GM12878 (cell line): Measurements from ENCODE around the gene CD68. TPM values are rescaled to one million over a fixed set of nuclear protein-coding genes. Genes with fewer than 3 reads are reported as not detected.

Source experiments
- ATAC-seq: fragments of 200-7000 bp; cut with Tn5 transposase; 3 replicates; pipeline ENCODE4 v1.9.1; 2020; ENCODE audit warnings: mild to moderate bottlenecking, moderate library complexity
- BruUV-seq: library from RNA; stranded (reverse); fragments of 400-500 nt; replicated peaks from 2 replicates; lab custom pipeline; 2021; lab: Mats Ljungman, UMichigan
- CTCF ChIA-PET: fragments of 300-600 bp; sonication (Branson Sonifier 250); formaldehyde crosslinking; extraction: SDS; loops from one replicate; lab custom pipeline; 2021; ENCODE audit warnings: inconsistent platforms; lab: Yijun Ruan, JAX
- POLR2A ChIA-PET: fragments of 350-600 bp; formaldehyde crosslinking; extraction: SDS; loops from one replicate; lab custom pipeline; 2021; ENCODE audit warnings: inconsistent platforms; lab: Charles Lee
- RAD21 ChIA-PET: fragments of 300-600 bp; sonication (Branson Sonifier 250); formaldehyde crosslinking; loops from one replicate; lab custom pipeline; 2023; ENCODE audit warnings: antibody characterized with exemption; ENCODE audit not compliant: unreplicated experiment; lab: Charles Lee
- SMC1A ChIA-PET: fragments of 300-600 bp; sonication (Branson Sonifier 250); formaldehyde crosslinking; loops from one replicate; lab custom pipeline; 2023; ENCODE audit not compliant: unreplicated experiment, uncharacterized antibody; lab: Charles Lee
- DNase-seq: peaks from one replicate; pipeline ENCODE4 v3.0.0-alpha.2; 2011; ENCODE audit warnings: low read depth, low spot score
- FAIRE-seq: peaks from 3 replicates; lab custom pipeline; 2011; peaks lifted over from hg19 to GRCh38; lab: Jason Lieb, UNC
- H2AFZ ChIP-seq: 2 replicates; pipeline ENCODE4 v1.6.0; 2011; ENCODE audit warnings: low read depth, low read length, control low read depth; ENCODE audit not compliant: control insufficient read depth
- H3K27ac ChIP-seq: 2 replicates; pipeline ENCODE4 v1.5.1; 2011; ENCODE audit warnings: control low read depth; ENCODE audit not compliant: control insufficient read depth, insufficient read depth
- H3K27me3 ChIP-seq, 2 experiments: replicated peaks in 1 of 2; 2 replicates each; pipeline versions ENCODE4 v1.6.0 to v1.6.1; 2011; ENCODE audit warnings: low read length in 1 of 2; ENCODE audit not compliant: control insufficient read depth in 2 of 2, insufficient read depth in 2 of 2
- H3K36me3 ChIP-seq, 2 experiments: 2 replicates each; pipeline ENCODE4 v1.5.1; 2011; ENCODE audit warnings: low read length in 1 of 2; ENCODE audit not compliant: control insufficient read depth in 2 of 2, insufficient read depth in 2 of 2
- H3K4me1 ChIP-seq: 2 replicates; pipeline ENCODE4 v1.6.1; 2011; ENCODE audit warnings: mild to moderate bottlenecking, low read length, moderate library complexity, mixed read lengths; ENCODE audit not compliant: control insufficient read depth, insufficient read depth
- H3K4me2 ChIP-seq: 2 replicates; pipeline ENCODE4 v1.6.0; 2011; ENCODE audit warnings: control low read depth; ENCODE audit not compliant: control insufficient read depth, insufficient read depth
- H3K4me3 ChIP-seq: fragments of 200-600 bp; sonication (generic); 2 replicates; pipeline ENCODE4 v1.5.1; 2016
- H3K79me2 ChIP-seq: 2 replicates; pipeline ENCODE4 v1.6.0; 2011; ENCODE audit warnings: low read length; ENCODE audit not compliant: control insufficient read depth, insufficient read depth
- H3K9ac ChIP-seq: 2 replicates; pipeline ENCODE4 v1.8.0; 2011; ENCODE audit warnings: low read length, control low read depth, mixed read lengths; ENCODE audit not compliant: control insufficient read depth, insufficient read depth
- H3K9me3 ChIP-seq: replicated peaks from 3 replicates; pipeline ENCODE4 v1.5.1; 2011; ENCODE audit warnings: mild to moderate bottlenecking, low read length; ENCODE audit not compliant: control insufficient read depth, insufficient read depth
- H4K20me1 ChIP-seq: 2 replicates; pipeline ENCODE4 v1.6.0; 2011; ENCODE audit not compliant: control insufficient read depth, insufficient read depth
- CBX5 ChIP-seq: sonication (generic); IDR thresholded peaks from 2 replicates; pipeline ENCODE4 v1.6.1; 2016; ENCODE audit warnings: low read depth, moderate library complexity, mild to moderate bottlenecking, inconsistent platforms
- CUX1 ChIP-seq: IDR thresholded peaks from 2 replicates; pipeline ENCODE4 v1.6.1; 2012; ENCODE audit warnings: improper control_type of control experiment, low read depth, low read length; ENCODE audit not compliant: insufficient replicate concordance
- FOXM1 ChIP-seq: IDR thresholded peaks from 2 replicates; pipeline ENCODE4 v1.6.1; 2012; ENCODE audit warnings: low read depth, mild to moderate bottlenecking, inconsistent platforms, low read length, moderate library complexity
- JUND ChIP-seq: IDR thresholded peaks from 2 replicates; pipeline ENCODE4 v1.6.1; 2012; ENCODE audit warnings: low read depth, mild to moderate bottlenecking, low read length, improper control_type of control experiment, moderate library complexity
- MLLT1 ChIP-seq: fragments of 450-650 bp; IDR thresholded peaks from 2 replicates; pipeline ENCODE4 v1.6.1; 2016; ENCODE audit warnings: mild to moderate bottlenecking
- POLR2A ChIP-seq: IDR thresholded peaks from 2 replicates; pipeline ENCODE4 v1.6.1; 2011; ENCODE audit warnings: low read depth, mild to moderate bottlenecking, low read length
- POLR2AphosphoS5 ChIP-seq: IDR thresholded peaks from 2 replicates; pipeline ENCODE4 v1.6.1; 2011; ENCODE audit warnings: mild to moderate bottlenecking, low read length, inconsistent platforms
- SP1 ChIP-seq: IDR thresholded peaks from one replicate; pipeline ENCODE4 v1.6.1; 2011; ENCODE audit warnings: low read depth, low read length
- WRNIP1 ChIP-seq: IDR thresholded peaks from 2 replicates; pipeline ENCODE4 v1.6.1; 2011; ENCODE audit warnings: low read depth, low read length, improper control_type of control experiment, borderline replicate concordance
- WGBS: methylation state at CpG from one replicate; pipeline ENCODE4 v1.1.6; 2016; ENCODE audit warnings: low lambda C conversion rate; ENCODE audit not compliant: insufficient replicate concordance, insufficient coverage; ENCODE audit errors: missing lambda C conversion rate; 5-methylcytosine and 5-hydroxymethylcytosine counted together
- in situ Hi-C: fragments of 300-500 bp; cut with MboI; formaldehyde crosslinking; loops from 9 replicates; pipeline ENCODE4 v1.14.3; 2018; ENCODE audit warnings: mixed read lengths
- intact Hi-C: fragments of 100-400 bp; cut with micrococcal nuclease; formaldehyde crosslinking; loops from one replicate; pipeline ENCODE4 v1.14.2; 2022; ENCODE audit not compliant: unreplicated experiment
- polyA plus RNA-seq, 11 experiments: library from polyadenylated mRNA; depleted of rRNA in 4 of 11; unstranded in 6 of 11; stranded (reverse) in 5 of 11; fragments of >200 nt; fragmentation: Nextera tagmentation in 4 of 11; fragmentation: Illumina TruSeq in 1 of 11; extraction: Ambion mirVana in 4 of 11; extraction: Trizol in 1 of 11; gene quantifications; 1 replicate in 1 of 11; 2 replicates in 10 of 11; pipeline versions ENCODE4 v1.2.1 to v1.2.3, GENCODE V29; 2011 to 2016; ENCODE audit warnings: inconsistent platforms in 2 of 11, missing spikeins in 2 of 11, low read depth in 1 of 11
- total RNA-seq, 4 experiments: library from RNA; depleted of rRNA in 3 of 4; stranded (reverse); fragments of >200 nt in 3 of 4; fragmentation: Illumina TruSeq in 1 of 4; extraction: Trizol in 1 of 4; gene quantifications; 2 replicates each; pipeline versions ENCODE4 v1.2.1 to v1.2.3, GENCODE V29; 2013 to 2021

Gene CD68
- total and polyA plus RNA-seq, 10 of the 15 experiments (the other 5 are each of a cell fraction or from before 2014, with no cell fraction given), result 2.6 to 6.9 (median 3.8) TPM

- peaks cover 36 to 49% of the 10 kb centered on the region in 2 experiments for H3K36me3 ChIP-seq
Measured at GRCh38 chr17:7576432-7576937, 3.0 kb upstream of the CD68 start.

More at GRCh38 chr17:7576432-7576937, 3.0 kb upstream of the CD68 start:
- no peak overlapping the region for H3K27ac ChIP-seq
- CTCF ChIA-PET, result interaction anchor here (0.6 to 3.0 kb wide), 2 partner anchors 16 to 140 kb away, joined by 4 to 14 read pairs; partner anchors contain the start of gene SENP3
- no peak for TF ChIP-seq CUX1
- TF ChIP-seq FOXM1, result no peak
- no peak for TF ChIP-seq JUND
- TF ChIP-seq WRNIP1, result no peak
- TF ChIP-seq POLR2A, result peak; percentile 76
- no peak for TF ChIP-seq SP1
- TF ChIP-seq POLR2AphosphoS5, result peak; percentile 90
- no peak for TF ChIP-seq MLLT1
- no peak for TF ChIP-seq CBX5
- TF ChIP-seq, all 136 proteins: peak for 2
- Histone ChIP-seq H3K4me3 (no peak overlapping the region; the same call in 1 of the 2 replicates), H4K20me1 (peaks cover 25% of the 10 kb centered on the region), H3K9me3 (no peaks in the 10 kb centered on the region), H3K9ac (peak overlapping the region; percentile 13; the same call in 1 of the 2 replicates), H2AFZ (no peak overlapping the region), H3K4me2 (peak overlapping the region; percentile 61), H3K27me3 (no peaks in the 10 kb centered on the region), H3K4me1 (peaks cover 39% of the 10 kb centered on the region), H3K79me2 (peaks cover 57% of the 10 kb centered on the region)
- DNase-seq (no peak), ATAC-seq (no peak), FAIRE-seq (no peak)
- RAD21 ChIA-PET, result interaction anchor here (0.5 to 2.2 kb wide), 3 partner anchors 13 to 648 kb away, joined by 3 to 5 read pairs (median 4); partner anchors contain the start of gene TP53
- intact Hi-C loops (no loop called here), in situ Hi-C loops (no loop called here)
- POLR2A ChIA-PET, result interaction anchor here (1.6 kb wide), 1 partner anchor 111 kb away, joined by 4 read pairs; the partner anchor contains the start of gene TP53
- SMC1A ChIA-PET, result interaction anchor here (1.2 kb wide), 1 partner anchor 10 kb away, joined by 3 read pairs; no protein-coding TSS in a partner anchor
- no TSS peak for BruUV-seq
- WGBS, result 49% methylated on average over 14 of the region's 14 CpGs
